Measurements from ENCODE around the gene CSMD2.

Gene CSMD2

GRCh38 chr1:33993301-33993700, 171.7 kb downstream of the CSMD2 start:
- no peak for DNase-seq

GRCh38 chr1:33990281-33990680, 174.7 kb downstream of the CSMD2 start:
- DNase-seq: no peak

GRCh38 chr1:33988161-33988560, 176.9 kb downstream of the CSMD2 start:
- no peak for DNase-seq

GRCh38 chr1:33986390-33987095, 178.5 kb downstream of the CSMD2 start:
- DNase-seq: no peak

- DNase-seq: no peak
Observed at GRCh38 chr1:33985656-33986055, 179.4 kb downstream of the CSMD2 start.

GRCh38 chr1:33984906-33985565, 180.0 kb downstream of the CSMD2 start:
- DNase-seq: no peak

GRCh38 chr1:33982419-33982818, 182.6 kb downstream of the CSMD2 start:
- no peak for DNase-seq

GRCh38 chr1:33979341-33979740, 185.7 kb downstream of the CSMD2 start:
- DNase-seq: no peak

GRCh38 chr1:33975961-33976360, 189.1 kb downstream of the CSMD2 start:
- DNase-seq: no peak

GRCh38 chr1:33973799-33974545, 191.1 kb downstream of the CSMD2 start:
- no peak for DNase-seq

GRCh38 chr1:33972676-33973395, 192.2 kb downstream of the CSMD2 start:
- DNase-seq: no peak

GRCh38 chr1:33971913-33972312, 193.1 kb downstream of the CSMD2 start:
- DNase-seq: no peak

- DNase-seq: no peak
Observed at GRCh38 chr1:33971018-33971710, 193.9 kb downstream of the CSMD2 start.

GRCh38 chr1:33970148-33970825, 194.7 kb downstream of the CSMD2 start:
- no peak for DNase-seq

- DNase-seq: no peak
Observed at GRCh38 chr1:33966346-33967141, 198.5 kb downstream of the CSMD2 start.

- DNase-seq: no peak
Observed at GRCh38 chr1:33965086-33965485, 199.9 kb downstream of the CSMD2 start.

- DNase-seq: no peak
Observed at GRCh38 chr1:33962061-33962460, 203.0 kb downstream of the CSMD2 start.

GRCh38 chr1:33960188-33960895, 204.7 kb downstream of the CSMD2 start:
- DNase-seq: no peak

- no peak for DNase-seq
Observed at GRCh38 chr1:33957854-33958253, 207.2 kb downstream of the CSMD2 start.

GRCh38 chr1:33955096-33955495, 209.9 kb downstream of the CSMD2 start:
- DNase-seq: no peak

GRCh38 chr1:33949570-33949969, 215.5 kb downstream of the CSMD2 start:
- DNase-seq: no peak

All from activated CD4-positive, alpha-beta T cell treated with anti-CD3 and anti-CD28 coated beads, Interleukin-2, amount 50 U/mL, for 16 hours (primary cell).